Activated T-cell treated with anti-CD3 and anti-CD28 coated beads for 48 hours (primary cell): ENCODE measurements around the gene TNIP1.

Experiments used
- DNase-seq: peaks from one replicate; pipeline ENCODE4 v3.0.0-alpha.2; 2020; ENCODE audit warnings: low read depth

TNIP1 gene

DNA sequence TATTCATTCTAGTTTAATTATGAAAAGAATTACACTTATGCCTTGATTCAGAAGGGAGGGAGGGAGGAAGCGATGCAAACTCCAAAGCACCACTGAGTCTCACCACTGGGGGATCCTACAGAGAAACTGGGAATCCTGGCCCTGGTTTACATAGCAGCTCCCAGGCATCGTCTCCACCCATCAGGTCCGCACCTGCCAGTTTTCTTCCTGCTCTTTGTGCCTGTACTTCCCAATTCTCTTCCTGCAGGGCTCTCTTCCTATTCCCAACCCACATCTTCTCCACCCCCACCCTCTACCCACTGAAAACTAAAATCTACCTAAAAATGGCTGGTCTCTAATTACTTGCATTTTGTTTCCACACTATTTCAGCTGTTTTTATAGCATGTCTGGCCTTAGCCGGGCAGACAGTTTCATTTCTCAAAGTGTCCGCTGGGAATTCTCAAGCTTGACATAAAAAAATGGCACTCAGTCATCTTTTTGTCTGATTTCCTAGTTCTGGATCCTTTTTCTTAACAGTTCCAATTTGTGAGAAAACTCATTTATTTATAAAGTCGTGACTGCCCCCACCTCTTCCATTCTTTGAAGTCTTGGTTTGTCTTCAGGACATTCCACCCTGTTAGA, 1.6 kb upstream of the TNIP1 start:
- DNase-seq = no peak

DNA sequence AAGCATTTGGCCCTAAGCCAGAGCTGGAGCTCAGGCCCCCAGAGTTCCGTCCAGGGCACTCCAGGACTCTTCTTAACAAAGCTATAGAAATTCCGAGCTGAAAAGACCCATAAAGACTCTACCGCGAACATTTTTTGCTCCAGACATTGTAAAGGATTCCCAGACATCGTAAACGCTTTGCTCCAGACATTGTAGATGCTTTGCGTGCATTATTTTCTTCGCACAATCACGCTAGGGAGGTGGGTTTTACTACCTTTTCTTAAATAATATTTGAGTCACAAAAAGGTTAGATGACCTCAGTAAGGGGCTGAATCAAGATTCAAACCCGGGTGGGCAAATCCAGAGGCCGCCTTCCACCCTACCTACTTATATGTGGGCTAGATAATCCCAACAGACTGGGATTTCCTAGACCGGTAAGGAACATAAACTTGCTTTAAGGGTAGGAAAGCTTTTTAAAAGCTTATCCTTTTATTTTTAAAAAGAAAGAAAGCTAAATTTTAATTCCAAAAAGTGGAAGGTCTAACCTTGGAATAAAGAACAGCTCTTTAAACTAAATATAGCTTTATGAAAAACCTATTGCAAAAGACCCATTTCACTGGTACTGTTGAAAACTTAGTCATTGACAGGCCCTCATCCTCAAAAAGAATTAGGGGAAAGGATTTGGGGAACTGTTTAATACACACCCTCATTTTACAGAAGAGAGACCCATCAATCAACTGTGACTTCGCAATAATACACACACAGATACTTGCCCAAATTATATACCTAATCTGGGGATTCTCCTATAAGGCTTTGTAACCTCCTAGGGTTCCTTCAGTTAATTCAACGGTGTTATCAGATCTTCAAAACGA, 822 bp upstream of the TNIP1 start:
- no peak for DNase-seq

DNA sequence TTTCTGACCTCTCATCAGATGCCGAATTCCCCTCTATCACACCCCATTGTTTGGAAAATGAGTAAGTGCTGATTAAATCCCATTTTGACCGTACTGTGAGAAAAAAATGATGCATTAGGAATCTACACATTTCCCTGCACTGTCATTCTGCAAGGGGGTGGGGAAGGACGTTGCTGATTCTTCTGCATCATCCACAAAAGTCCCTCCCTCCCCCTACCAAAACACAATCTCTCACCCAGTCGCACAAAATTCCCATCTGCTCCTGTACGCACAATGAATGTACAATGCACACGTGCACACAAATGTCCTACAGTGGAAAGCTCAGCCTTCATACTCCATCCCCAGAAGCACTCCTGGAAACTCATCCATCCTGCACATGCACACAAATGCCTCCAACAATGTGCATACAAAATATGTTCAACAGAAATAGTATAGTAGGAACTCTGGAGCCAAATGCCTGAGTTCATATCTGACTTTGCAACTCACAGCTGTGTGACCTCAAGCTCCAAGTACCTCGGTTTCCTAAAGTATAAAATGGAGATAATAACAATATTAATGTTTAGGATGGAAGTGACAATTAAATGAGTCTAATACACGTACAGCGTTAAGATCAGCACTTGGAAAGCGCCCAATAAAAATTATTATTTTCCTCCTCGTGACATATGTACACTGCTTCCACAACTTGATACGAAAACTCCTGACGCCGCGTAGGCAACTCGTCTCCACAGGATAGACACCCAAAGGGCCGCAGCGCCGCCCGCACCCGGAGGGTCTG, 809 bp downstream of the TNIP1 start:
- peak; percentile 49 for DNase-seq

DNA sequence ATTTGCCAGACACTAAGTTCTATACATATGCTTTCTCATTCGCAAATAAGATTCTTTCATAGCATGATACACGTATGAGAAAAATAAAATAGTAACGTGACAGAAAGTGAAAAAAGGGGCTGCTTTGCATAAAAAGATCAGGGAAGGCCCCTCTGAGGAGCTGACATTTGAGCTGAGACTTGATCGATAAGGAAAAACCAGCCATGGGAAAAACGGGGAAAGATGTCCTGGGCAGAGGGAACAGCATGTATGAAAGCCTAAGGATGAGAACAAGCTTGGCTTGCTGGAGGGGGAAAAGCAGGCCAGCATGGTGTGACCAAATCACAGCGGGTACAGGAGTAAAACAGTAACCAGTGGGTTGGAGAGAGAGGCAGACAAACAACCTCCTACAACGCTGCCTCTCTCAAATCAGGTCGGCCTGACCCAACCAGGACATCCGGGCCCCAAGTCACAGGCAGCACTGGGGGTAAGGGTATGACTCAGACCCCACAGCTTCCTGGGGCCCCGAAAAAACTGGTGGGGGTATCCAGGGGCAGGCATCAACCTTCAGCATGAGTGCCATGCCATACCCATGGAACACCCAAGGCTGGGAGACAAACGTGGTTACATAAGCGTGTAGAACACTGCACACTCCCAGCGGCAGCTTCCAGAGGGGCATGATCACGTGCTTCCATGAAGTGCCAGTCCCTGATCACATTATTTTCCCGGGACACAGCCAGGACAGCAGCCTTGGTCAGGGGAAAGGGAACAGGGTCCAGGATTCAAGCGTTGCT, 2.2 kb downstream of the TNIP1 start:
- DNase-seq = peak; percentile 69

DNA sequence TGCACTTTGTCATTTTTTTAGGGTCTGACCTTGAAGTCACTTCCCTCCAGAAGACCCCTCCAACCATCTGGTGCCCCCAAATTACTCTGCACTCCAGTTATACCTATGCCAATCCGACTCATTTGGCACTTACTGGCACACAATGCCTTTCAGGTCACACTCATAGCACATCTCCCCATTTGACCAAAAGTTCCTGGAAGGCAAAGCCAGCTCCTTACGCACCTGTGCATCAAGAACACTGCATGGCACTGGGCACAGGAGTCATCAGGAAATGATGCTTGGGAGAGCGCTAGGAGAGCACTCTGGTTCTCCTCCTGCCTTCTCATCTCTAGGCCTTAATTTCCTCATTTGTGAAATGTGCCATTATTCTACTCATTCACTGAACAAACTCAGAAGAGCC, 2.9 kb downstream of the TNIP1 start:
- no peak for DNase-seq

GRCh38 chr5:151077419-151077818, 3.4 kb downstream of the TNIP1 start:
- no peak for DNase-seq

GRCh38 chr5:151076616-151077015, 4.2 kb downstream of the TNIP1 start:
- DNase-seq = no peak

- no peak for DNase-seq
Observed at GRCh38 chr5:151075698-151076331, 5.0 kb downstream of the TNIP1 start.

- no peak for DNase-seq
Observed at GRCh38 chr5:151074557-151074956, 6.3 kb downstream of the TNIP1 start.

- DNase-seq = no peak
Observed at GRCh38 chr5:151073280-151073679, 7.6 kb downstream of the TNIP1 start.

- DNase-seq = no peak
Observed at GRCh38 chr5:151072630-151073025, 8.2 kb downstream of the TNIP1 start.

DNA sequence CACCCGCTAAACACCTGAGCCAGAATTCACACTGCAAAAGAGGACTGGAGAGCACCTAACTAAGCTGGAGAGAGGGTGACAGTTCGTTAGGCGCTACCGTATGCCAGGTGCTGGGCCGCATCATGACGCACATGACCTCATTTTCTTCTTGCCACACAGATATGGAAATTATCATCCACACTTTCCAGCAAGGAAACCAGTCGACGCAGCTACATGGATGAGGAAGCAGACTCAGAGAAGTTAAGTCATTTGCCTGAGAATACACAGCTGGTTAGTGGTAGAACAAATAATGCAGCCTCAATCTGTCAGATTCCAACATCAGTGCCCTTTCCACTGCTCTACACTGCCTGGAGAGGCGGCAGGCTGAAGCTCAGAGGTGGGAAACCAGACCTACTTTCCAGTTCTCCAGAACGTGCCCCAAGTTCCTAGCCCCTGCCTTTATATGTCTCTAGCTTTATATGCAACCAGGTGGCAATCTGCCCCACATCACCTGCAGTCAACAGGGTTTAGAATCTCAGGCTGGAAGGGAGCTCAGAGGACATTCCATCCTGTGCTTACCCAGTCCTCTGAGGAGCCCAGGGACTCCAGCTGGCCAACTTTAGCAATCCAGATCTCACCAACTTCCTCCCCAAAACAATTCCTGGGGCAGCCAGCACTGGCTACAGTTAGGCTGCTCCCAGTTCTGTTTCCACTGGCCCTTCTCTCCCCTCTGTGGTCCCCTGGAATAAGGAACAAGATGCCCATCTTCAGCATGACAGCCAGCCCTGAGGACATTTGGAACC, 8.8 kb downstream of the TNIP1 start:
- no peak for DNase-seq

GRCh38 chr5:151071021-151071420, 9.8 kb downstream of the TNIP1 start:
- DNase-seq = no peak

DNA sequence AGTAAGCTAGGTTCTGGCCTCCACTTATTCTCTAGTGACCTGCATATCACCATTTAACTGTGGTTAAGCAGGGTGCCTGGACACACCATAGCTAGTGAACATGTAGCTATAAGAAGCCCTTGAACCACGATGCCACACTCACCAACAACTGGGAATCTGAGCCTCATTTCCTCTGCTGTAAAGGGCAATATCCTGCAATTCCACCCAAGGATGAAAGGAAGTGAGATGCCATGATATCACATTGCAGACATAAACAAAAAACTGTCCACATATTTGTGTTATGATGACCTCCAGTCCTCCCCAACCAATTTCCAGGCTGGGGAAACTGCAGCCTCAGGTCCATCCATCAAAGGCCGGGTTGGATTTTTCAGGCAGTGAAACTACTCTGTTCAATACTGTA, 10.4 kb downstream of the TNIP1 start:
- DNase-seq = no peak

GRCh38 chr5:151068433-151069197, 12.2 kb downstream of the TNIP1 start:
- DNase-seq = peak; percentile 60

DNA sequence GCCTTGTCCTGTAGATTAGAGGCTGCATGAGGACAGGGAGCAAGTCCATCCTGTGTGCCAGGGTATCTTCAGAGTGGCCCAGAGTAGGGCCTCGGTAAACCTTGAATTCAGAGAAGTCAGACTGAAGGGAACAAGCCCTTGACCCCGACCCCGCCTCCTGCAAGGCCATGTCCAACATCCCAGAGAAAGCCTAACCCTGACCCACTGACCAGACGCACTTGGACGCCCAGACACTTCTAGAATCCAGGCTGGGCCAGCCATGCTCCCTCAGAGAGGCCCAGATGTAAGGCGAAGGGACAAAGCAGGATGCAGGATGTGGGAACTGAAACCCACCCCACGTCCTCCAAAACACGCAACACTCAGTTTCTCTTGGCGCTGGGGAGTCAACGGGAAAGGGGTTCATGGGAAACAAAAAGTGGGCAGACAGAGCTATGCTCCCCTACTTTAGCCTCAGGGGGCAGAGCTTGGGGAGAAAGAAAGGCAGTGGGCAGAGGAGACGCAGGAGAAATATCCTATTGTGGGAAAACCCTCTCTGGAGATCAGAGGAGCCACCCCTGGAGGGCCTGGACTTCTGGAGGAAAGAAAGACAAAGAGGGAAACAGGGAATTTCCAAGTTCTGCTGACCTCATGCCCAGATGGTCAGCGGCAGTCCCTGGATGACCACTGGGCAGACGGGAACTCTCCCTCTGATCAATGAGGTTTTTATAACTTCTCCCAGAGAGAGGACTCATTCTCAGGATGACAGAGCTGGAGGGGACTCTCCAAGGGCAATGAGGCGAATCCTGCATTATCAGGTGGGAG, 13.0 kb downstream of the TNIP1 start:
- no peak for DNase-seq

DNA sequence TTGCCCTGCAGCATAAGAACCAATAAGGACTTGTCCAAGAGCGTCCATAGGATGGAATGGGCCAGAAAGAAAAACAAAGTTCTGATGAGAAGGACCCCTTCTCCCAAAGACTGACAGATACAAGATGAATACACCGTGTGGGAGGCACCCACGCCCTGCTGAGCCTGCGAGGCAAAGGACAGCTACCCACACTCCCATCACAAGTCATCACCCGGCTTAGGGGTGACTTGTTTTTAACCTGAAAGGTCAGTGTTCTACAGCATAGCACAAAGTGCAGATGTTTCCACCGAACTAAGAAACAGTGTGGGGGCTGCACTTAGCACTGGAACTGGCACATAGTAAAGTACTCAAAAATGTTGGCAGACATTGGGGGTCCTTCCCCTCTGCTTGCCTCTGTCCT, 13.9 kb downstream of the TNIP1 start:
- DNase-seq = no peak

DNA sequence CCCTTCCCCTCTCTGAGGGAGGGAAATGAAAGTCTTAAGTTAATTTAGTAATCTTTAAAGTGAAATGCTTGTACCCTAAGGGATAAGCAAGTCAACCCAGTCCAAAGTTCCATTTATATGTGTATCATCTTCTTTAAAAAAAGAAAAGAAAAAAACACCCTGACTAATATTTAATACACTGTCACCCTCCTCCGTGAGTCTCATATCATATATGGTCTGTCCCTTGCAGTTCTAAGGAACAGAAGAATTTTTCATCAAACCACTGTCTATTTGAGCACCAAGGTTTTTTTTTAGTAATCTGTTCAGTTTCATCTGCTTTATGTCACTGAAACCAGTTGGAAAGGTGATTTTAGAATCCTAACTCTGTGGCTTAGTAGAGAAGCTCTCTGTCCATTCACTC, 15.2 kb downstream of the TNIP1 start:
- no peak for DNase-seq

- DNase-seq = no peak
Observed at GRCh38 chr5:151064916-151065499, 15.8 kb downstream of the TNIP1 start.
